GM19238 (cell line): ENCODE data around the gene TMEM132C.

Experiments
- DNase-seq: peaks from one replicate; pipeline ENCODE4 v3.0.0; 2011; ENCODE audit warnings: low spot score; ENCODE audit not compliant: insufficient read length

TMEM132C gene

DNA sequence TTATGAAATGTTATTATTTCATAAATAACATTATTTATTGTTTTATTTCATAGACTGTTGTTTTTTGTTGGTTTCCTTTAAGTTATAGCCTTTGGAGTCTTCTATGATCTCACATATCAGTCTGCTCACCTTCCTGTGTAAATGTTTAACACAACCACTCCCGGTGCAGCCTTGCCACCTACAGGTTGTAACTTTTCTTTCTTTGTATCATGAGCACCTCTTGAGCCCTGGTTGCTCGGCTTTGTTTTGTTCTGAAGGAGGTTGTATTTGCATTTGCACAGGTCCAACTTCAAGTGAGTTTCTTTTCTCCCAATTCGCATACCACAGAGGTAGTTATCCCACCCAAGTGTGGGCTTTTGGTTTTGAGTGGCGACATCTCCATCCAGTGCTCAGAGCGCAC is 435.4 kb downstream of the TMEM132C start:
- no peak for DNase-seq

DNA sequence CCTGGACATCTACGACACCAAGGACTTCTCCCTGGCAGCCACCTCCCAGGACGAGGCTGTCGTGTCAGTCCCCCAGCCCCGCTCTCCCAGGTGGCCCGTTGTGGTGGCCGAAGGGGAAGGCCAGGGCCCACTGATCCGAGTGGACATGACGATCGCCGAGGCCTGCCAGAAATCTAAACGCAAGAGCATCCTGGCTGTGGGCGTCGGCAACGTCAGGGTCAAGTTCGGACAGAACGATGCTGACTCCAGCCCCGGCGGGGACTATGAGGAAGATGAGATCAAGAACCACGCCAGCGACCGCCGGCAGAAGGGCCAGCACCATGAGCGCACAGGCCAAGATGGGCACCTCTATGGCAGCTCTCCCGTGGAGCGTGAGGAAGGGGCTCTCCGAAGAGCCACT is 438.2 kb downstream of the TMEM132C start:
- no peak for DNase-seq

DNA sequence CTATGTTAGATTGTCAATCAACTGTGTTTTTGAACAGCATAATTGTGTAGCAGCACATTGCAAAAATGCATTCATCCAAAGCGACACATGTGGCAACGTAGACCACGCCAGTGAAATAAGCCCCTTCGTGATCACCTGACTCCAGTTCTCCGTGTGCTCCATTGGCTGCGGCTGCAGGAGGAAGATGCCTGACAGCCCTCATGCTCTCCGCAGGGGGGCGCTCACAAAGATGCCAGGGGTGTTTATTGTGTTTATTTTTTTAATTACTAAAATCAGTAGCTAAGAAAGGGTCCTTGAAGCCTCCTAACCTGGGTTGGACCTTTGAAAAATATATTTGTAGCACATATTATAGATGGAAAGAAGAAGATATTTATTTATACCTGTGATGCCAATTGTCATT is 440.5 kb downstream of the TMEM132C start:
- no peak for DNase-seq

DNA sequence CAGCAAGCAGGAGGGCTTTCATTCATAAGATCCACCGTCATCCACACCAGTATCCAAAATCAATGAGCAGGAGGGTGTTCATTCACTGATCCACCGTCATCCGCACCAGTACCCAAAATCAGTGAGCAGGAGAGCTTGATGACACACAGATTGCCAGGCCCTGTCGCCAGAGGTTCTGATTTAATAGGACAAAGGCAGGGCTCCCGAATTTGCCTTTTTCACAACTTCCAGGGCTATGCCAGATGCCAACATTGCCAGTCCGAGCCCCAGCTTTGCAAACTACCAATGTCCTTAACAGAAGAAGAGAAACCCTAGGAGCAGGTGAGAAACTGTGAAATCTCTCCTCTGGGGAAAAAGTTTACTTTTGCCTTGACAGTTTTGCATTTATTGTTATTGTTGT is 441.8 kb downstream of the TMEM132C start:
- DNase-seq, result no peak

DNA sequence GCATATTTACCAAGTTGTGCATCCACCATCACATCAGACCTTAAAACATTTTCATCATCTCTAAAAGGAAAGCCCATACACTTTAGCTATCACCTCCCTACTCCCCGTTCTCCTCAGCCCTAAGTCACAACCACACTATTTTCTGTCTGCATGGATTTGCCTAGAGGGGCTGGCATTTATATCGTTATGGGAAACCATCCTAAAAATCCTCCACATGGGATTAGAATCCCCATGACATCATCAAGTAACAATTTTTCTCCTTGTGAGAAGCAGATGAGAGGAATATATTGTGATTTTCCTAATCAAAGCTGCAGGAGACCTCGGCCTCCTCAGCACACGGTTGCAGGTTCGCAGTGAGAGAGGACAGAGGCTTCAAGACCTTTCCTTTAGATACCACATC is 442.7 kb downstream of the TMEM132C start:
- no peak for DNase-seq

DNA sequence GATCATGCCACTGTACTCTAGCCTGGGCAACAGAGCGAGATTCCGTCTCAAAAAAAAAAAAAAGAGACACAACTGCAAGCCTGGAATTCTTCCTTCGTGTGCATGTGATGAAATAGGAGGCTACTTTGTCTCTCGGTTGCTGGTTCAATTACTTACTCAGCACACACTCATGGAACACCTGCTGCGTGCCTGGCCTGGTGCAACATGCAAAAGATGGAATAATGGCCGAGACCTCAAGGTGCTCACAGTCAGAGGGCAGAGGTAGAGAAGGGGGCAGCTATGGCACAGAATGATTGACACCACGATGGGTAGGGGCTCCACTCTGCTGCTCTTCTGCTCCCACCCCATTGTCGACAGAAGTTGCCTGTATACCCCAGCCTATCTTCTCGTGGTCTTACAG is 444.5 kb downstream of the TMEM132C start:
- DNase-seq, result no peak

DNA sequence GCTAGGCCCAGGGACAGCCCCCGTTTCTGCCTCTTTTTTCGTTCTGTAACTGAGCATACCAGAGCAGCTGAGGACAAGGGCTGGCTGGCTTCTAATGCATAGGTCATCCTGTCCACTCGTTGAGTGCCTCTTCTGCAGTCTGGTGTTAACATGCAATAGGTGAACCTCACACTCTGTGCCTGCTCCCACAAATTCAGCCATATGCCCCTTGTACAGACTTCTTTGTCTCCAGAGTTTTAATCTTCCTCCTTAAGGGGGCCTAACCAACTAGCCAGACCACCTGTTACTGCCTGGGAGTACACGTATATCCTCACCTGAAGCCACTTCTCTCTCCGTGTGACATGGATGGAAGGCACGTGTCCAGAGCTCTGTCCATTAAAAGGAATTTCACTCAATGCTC is 445.7 kb downstream of the TMEM132C start:
- DNase-seq, result no peak

DNA sequence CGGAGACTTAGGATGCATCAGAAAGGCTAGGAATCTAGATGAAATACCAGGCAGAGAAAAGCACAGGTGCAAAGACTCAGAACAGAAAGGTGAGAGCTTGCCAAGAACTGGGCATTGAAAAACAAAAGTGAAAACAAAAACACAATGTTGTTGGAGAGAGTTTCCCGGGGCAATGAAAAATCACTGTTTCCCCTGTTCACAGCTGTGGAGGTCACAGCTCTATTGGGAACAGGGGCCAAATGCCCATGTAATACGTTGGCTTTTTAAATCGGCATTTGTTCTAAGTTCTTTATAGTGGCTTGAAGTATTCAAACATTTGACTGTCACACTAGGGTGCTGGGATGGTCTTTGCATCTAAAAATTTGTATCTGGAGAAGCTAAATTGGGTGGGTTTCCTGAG is 448.5 kb downstream of the TMEM132C start:
- no peak for DNase-seq

DNA sequence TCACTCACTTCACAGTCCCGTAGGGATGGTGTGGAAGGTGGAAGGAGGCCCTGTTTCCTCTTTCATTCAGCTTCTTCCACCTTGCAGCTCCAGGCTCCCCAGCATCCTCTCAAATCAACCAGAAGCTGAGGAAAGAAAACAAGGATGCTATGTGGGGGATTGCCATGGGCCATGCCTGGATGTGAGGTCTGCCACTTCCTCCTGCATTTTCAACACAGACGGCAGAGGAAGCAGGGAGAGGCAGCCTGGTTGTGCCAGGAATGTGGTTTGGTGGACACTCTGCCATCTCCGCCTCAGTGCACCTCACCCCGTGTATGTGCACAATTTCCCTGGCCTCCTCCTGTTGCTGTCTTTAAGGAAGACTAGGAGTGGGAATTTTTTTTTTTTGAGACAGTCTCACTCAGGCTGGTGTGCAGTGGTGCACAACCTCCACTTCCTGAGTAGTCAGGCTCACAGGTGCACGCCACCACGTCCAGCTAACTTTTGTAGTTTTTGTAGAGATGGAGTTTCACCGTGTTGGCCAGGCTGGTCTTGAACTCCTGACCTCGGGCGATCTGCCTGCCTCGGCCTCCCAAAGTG is 457.6 kb downstream of the TMEM132C start:
- no peak for DNase-seq

DNA sequence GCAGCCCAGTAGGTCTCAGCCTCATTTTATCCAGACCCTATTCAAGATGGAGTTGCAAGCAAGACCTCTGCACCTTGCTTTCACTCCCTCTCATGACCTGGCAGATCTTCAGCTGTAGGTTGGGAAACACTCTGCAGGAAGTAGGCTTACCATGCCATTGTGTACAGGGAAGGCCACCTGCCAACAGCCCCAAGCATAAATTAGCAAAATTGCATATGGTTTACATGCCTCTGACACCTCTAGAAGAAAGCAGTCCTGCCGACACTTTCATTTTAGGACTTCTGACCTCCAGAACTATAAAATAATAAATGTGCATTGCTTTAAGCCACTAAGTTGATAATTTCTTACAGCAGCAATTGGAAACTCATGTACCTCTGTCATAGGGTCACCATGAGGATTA is 459.9 kb downstream of the TMEM132C start:
- DNase-seq, result no peak

DNA sequence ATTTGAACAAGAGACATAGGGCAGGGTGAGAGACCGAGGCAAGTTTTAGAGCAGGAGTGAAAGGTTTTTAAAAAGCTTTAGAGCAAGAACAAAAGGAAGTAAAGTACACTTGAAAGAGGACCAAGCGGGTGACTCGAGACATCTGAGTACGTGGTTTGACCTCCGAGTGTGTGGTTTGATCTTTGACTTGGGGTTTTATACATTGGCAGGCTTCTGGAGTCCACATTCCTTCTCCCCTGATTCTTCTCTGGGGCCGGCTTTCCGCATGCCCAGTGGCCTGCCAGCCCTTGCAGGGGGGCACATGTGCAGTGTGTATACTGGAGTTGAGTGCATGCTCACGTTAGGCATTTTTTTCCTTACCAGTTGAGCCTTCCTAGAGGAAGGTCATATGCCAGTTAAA is 460.5 kb downstream of the TMEM132C start:
- DNase-seq, result no peak

DNA sequence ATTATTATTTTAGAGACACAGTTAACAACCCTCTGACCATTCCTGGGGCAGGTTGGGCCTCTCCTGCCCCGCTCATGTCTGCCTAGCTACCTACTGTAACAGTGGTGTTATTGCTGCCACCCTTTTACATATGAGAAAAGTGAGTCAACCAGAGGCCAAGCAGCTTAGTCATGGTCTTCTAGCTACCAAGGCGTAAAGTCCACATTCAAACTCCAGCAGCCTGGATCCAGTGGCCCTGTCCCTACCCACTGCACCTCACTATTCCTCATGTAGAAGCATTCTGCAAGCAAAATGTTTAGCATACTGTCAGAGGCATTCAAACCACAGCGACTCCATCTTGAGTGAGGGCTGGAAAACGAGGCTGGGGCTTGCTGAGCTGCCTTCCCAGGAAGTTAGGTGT is 461.0 kb downstream of the TMEM132C start:
- no peak for DNase-seq

DNA sequence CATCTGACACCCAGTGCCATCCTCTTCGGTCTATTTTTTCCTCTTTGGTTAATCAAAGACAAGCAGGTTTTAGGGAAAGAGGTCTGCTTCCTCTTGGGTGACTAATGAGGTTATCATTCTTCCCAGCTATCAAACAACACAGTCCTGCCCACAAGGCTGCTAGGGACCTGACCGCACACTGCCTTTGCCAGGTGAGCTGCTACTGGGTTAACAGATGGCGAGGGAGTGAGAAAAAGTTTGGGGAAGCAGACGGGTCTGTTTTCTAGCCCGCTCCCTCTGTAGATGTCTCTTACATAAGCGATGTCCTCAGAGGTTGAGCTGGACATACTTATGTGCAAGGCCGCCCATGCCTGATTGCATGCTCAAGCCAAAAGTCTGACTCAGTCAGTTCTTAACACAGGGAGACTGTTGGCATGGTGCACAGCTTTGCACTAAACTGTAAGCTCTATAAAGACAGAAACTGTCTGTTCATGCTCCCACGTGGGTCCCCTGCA is 462.7 kb downstream of the TMEM132C start:
- DNase-seq, result no peak

DNA sequence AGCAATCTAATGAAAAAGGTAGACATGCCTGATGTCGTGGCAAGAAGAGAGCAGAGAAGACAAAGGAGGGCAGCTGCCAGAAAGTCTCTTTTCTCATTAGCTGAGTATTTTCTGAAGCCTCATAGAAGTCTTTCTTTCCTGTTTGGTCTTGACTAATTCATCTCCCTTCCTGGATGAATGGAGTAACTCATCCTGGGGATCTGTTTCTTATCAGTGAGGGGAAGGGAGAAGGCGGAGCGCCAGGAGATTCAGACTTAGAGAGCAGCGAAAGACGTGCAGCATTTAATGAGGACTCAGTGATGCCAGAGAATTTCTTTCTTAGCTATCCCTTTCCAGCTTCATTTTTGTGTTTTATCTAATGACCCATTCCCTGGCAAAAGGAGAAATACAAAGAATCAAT is 467.4 kb downstream of the TMEM132C start:
- DNase-seq, result no peak

DNA sequence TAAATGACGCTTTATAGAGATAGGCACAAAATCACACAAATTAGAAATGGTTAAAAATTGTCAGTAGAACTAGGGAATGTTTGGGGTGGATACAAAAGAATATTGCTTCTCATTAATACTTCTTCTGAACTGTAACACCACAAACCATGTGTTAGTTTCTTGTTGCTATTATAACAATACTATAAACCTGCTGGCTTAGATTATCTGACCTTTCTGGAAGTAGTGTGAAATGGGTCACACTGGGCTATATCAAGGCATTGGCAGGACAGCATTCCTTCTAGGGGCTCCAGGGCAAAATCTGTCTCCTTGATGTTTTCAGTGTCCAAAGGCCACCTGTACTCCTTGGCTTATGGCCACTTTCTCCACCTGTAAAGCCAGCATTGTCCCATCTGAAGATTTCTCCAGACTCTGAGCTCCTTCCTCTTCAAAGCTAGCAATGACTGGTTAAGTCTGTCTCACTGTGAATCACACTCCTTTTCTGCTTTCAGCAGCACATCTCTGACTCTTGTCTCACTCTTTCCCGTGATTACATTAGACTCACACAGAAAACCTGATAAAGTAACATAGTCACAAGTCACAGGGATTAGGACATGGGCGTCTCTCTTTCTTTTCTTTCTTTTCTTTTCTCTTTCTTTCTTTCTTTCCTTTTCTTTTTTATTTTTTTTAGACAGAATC is 470.5 kb downstream of the TMEM132C start:
- DNase-seq, result no peak

DNA sequence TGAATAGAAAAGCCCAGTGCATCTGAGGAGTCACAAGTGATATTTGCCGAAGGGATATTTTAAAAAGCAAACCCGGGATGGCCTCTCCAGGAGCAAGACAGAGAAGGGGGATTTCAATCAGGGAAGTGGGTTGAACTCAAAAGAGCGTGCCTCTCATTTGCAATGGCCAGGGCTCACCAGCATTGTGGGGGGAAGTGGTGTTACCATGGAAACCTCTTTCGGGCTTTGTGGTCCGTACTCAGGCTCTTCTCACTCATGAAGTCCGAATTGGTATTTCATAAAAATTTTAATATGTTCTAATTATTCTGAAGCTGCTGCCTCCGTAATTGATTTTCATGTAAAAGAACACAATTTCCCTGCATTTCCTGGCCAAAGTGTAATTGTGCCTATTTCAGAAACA is 476.9 kb downstream of the TMEM132C start:
- no peak for DNase-seq

DNA sequence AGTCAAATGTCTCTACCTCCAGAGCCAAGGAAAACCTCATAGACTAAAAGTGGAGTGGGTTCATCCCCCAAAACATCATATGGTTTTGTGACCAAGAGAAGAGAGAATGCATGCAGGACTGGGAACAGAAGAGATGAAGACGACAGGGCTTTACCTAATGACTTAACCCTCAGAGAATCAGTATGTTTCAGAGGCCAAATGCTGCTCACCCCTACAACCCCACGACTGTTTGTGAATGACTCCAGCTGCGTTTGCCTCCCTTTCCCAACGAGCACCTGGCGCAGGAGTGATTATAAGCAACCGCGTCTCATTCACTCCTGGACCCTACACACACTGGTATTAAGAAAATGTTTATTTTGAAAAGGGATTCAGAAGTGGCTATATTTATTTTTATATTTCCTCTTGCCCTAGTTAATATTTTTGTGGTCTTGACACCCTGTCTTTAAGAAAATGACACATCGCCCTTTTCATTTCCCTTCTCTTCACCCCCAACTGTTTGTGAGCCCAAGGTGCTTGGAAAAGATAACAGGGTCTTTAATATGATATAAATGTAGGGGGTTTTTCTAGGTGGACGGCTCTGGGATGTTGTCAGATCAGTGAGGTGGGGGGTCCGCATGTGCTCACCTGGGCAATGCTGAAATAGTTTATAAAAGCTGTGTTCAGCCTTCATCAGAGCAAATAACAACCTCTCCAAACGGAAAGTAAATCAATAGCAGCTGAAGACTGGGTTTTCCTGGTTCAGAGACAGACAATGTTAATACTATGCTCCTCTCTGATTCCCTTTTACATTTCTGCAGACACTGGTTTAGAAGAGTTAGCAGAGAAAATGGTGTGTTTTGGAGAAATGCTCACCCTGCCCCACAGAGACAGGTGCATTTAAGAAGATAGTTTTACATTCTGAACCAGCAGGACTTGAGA is 479.1 kb downstream of the TMEM132C start:
- DNase-seq, result no peak

DNA sequence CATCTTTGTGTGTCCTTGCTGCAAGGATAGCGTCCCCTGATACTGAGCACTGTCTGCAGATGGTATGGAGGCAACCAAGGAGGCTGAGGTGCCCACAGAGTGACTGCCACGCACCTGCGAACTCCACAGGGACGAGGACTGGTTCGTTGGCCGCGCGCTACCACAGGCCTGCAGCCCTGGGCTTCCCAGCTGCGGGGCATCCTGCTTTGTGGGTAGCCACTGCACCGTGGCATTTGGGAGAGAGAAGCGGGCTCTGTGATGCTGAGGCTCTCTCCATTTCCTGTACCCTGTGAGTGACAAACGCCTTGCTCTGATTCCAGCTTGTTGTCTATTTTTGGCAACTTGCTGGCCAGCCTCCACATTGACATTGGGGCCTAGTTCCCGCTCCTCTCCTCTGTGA is 480.5 kb downstream of the TMEM132C start:
- no peak for DNase-seq

DNA sequence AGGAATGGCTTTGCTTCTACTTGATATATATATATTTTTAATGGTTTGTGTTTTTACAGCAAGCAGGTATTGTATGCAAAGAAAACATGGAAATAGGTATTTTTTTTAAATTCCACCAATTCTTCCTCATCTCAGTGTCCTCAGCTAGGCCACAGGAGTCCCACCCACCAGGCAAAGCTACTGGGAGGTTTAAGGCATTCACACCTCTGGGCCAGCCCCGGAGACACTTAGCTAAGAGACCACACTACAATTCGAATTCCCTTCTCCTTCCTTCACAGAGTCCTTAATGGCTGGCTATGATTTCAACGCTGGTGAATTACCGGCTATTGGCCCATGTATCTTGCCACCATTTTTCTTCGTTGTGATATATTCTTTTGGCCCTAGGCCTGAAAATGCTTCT is 485.4 kb downstream of the TMEM132C start:
- no peak for DNase-seq

DNA sequence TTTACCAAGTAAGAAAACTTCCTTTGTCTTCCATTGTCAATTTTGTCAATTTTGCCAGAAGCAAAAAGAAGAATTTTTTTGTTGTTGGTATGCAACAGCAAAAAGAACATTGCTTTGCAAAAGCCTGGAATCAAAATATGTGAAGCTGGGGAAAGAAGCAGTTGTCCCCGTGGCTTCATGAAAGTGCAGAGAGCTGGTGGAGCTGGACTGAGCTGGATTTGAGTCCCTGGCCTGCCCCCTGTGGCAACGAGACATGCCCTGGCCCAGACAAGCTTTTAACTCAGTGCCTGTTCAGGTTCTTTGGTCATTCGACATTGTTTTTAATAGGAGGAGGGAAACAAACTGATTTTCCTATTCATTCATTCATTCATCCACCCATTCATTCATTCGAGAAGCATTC is 486.5 kb downstream of the TMEM132C start:
- no peak for DNase-seq

DNA sequence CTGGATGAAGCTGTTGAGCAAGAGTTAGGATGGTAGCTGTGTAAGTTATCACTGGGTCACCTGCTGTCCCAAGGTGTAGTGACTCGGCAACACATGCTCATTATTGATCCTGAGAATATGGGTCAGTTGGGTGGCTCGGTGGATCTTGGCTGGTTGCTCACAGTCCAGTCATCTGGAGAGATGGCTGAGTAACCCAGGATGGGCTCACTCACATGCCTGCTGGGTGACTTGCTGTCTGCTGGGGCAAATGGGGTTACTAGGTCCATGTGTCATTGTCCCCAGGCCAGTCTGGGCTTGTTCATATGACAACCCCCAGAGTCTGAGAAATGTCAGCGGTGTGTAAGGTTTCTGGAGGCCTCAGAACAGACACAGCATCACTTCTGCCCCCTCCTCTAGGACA is 487.3 kb downstream of the TMEM132C start:
- no peak for DNase-seq

DNA sequence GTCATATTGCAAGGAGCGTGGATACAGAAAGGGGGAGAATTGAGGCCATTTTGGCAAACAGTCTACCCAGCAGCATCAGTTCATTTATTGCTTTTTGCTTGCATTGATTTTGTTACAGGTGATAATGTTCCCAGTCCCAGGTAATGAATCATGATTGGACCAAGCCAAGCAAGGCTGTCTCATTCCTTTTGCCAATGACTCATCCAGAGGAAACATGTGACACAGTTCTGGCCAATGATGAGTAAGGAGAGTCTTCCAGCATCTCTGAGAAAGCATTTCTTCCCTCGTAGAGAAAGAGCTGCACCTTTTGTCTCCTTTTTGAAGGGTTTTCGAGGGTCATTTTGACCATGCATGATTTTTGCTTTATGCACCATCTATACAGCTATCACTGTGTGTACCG is 488.6 kb downstream of the TMEM132C start:
- DNase-seq, result no peak
